Panc1 (cell line): ENCODE measurements around the gene ERN1. TPM values are rescaled to one million over a fixed set of nuclear protein-coding genes. Genes with fewer than 3 reads are reported as not detected.

Experiments used
- ATAC-seq: fragments of 200-7000 bp; cut with Tn5 transposase; 2 replicates; pipeline ENCODE4 v1.9.1; 2020; ENCODE audit warnings: mild to moderate bottlenecking, moderate library complexity
- BruUV-seq: library from RNA; stranded (reverse); fragments of 400-500 nt; replicated peaks from 2 replicates; lab custom pipeline; 2021; lab: Mats Ljungman, UMichigan
- CTCF ChIA-PET: fragments of 300-600 bp; sonication (Branson Sonifier 250); formaldehyde crosslinking; loops from one replicate; lab custom pipeline; 2022; ENCODE audit warnings: antibody characterized with exemption; lab: Charles Lee
- POLR2A ChIA-PET: fragments of 300-600 bp; sonication (Branson Sonifier 250); formaldehyde crosslinking; loops from one replicate; lab custom pipeline; 2022; ENCODE audit warnings: antibody characterized with exemption; lab: Charles Lee
- DNase-seq: peaks from one replicate; pipeline ENCODE4 v3.0.0-alpha.2; 2010; ENCODE audit warnings: low read depth, low spot score
- H3K27ac ChIP-seq: 2 replicates; pipeline ENCODE4 v1.5.1; 2011; ENCODE audit warnings: mild to moderate bottlenecking, low read length, inconsistent platforms
- H3K27me3 ChIP-seq: fragments of 200-500 bp; sonication (Bioruptor generic); 2 replicates; pipeline ENCODE4 v1.6.0; 2014; ENCODE audit warnings: low read length, inconsistent platforms; ENCODE audit not compliant: control insufficient read depth, insufficient read depth
- H3K36me3 ChIP-seq: fragments of 200-500 bp; sonication (Bioruptor generic); 2 replicates; pipeline ENCODE4 v1.5.1; 2014; ENCODE audit warnings: inconsistent platforms, mild to moderate bottlenecking, low read length, moderate library complexity; ENCODE audit not compliant: control insufficient read depth, insufficient read depth
- H3K4me1 ChIP-seq: 2 replicates; pipeline ENCODE4 v1.5.1; 2011; ENCODE audit warnings: inconsistent platforms, mild to moderate bottlenecking, low read length, moderate library complexity; ENCODE audit not compliant: control insufficient read depth, insufficient read depth
- H3K4me3 ChIP-seq, 2 experiments: 2 replicates each; pipeline ENCODE4 v1.5.1; 2011 to 2012; ENCODE audit warnings: low read depth in 2 of 2, low read length in 2 of 2, mild to moderate bottlenecking in 2 of 2, inconsistent platforms in 1 of 2, moderate library complexity in 1 of 2
- H3K9me3 ChIP-seq: fragments of 200-500 bp; sonication (Bioruptor generic); 2 replicates; pipeline ENCODE4 v1.5.1; 2014; ENCODE audit warnings: low read depth, mild to moderate bottlenecking, inconsistent platforms, low read length, moderate library complexity; ENCODE audit not compliant: control insufficient read depth, insufficient read depth
- POLR2AphosphoS5 ChIP-seq: IDR thresholded peaks from 2 replicates; pipeline ENCODE4 v1.6.1; 2012; ENCODE audit warnings: mild to moderate bottlenecking, low read depth, low read length, moderate library complexity
- SIN3A ChIP-seq: IDR thresholded peaks from 2 replicates; pipeline ENCODE4 v1.6.1; 2012; ENCODE audit warnings: low read depth, mild to moderate bottlenecking, low read length, moderate library complexity, borderline replicate concordance; ENCODE audit not compliant: insufficient read depth
- TCF7L2 ChIP-seq: IDR thresholded peaks from 2 replicates; pipeline ENCODE4 v1.6.1; 2011; ENCODE audit warnings: mild to moderate bottlenecking, low read depth, low read length, inconsistent platforms
- in situ Hi-C: cut with HindIII; loops from 2 replicates; pipeline ENCODE4 v1.10.0; 2016; ENCODE audit warnings: low sequenced_read_pairs, low pct_unique_long_range_greater_than_20kb
- intact Hi-C: fragments of 100-400 bp; cut with micrococcal nuclease; formaldehyde crosslinking; loops from one replicate; pipeline ENCODE4 v1.10.0; 2022; ENCODE audit not compliant: unreplicated experiment
- total RNA-seq: library from RNA; stranded (reverse); gene quantifications from one replicate; pipeline ENCODE4 v1.2.1, GENCODE V29; 2021; ENCODE audit not compliant: unreplicated experiment
- TF ChIP-seq, protein P1 (sequence below): fragments of 450-650 bp; IDR thresholded peaks from 2 replicates; pipeline ENCODE4 v1.5.1; 2017; ENCODE audit warnings: mild to moderate bottlenecking
- TF ChIP-seq, protein P2 (sequence below), 2 experiments: IDR thresholded peaks; 2 replicates each; pipeline ENCODE4 v1.6.1; 2011 to 2012; ENCODE audit warnings: low read depth in 2 of 2, control low read depth in 1 of 2, low read length in 1 of 2, mild to moderate bottlenecking in 1 of 2, moderate library complexity in 1 of 2; ENCODE audit not compliant: insufficient read depth in 1 of 2

Gene ERN1
- total RNA-seq, 1 experiment from 2014 or later: 12.1 TPM

DNA sequence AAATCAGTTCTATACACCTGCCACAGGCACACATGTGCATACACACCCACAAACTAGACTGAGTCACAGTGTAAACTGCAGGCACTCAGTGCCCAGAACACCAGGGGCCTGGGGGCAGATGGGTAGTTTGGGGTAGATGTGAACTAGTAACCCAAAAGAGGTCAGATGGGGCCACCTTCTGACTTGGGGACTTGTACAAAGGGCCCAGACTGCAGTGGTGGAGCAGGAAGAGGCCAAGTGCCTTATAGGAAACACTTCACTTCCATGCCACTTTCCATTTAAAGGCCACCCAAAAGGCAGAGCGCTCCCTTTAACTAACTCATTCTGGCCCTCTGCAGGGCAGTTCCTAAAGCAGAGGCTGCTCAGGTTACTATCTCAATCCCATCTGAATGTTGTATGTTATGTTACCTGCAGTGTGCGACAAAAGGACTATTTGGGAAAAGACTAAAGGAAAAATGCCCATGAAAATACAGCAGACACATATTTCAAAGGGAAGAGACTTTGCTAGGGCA, 27.8 kb upstream of the ERN1 start:
- DNase-seq (no peak), ATAC-seq (no peak)
- no TSS peak for BruUV-seq
- Histone ChIP-seq H3K36me3 (no peaks in the 10 kb centered on the region), H3K9me3 (no peaks in the 10 kb centered on the region), H3K4me1 (no peaks in the 10 kb centered on the region), H3K27ac (no peak overlapping the region), H3K27me3 (no peaks in the 10 kb centered on the region), H3K4me3 (no peak overlapping the region)
- ChIA-PET CTCF (no interaction called here), POLR2A (no interaction called here)
- TF ChIP-seq SIN3A (no peak), TCF7L2 (no peak), POLR2AphosphoS5 (no peak)
- in situ Hi-C loops: no loop called here
- intact Hi-C loops: no loop called here

DNA sequence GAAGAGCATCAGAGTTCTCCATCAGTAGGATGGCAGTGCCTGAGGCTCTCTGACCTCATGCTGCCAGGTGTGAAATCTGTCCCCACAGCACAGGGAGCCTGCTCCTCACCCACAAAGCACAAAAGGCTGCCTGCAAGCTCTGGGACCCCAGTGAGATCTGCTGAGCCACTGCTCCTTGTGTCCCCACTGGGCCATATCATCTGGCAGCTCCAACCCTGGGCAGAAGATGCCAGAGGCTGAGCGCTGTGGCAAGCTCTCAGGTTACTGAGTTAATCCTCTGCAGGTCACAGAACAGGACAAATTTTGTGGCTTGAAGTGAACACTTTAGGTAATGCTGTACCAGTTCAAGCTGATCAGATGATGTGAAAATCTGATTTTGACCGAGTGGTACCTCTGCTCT, 26.7 kb upstream of the ERN1 start:
- no peak for DNase-seq
- in situ Hi-C loops: no loop called here
- CTCF ChIA-PET: no interaction called here

More for the DNA sequence above, 26.7 kb upstream of the ERN1 start:
- H3K4me1 ChIP-seq: no peaks in the 10 kb centered on the region
- intact Hi-C loops: no loop called here
- ATAC-seq: no peak
- no TSS peak for BruUV-seq
- no peak overlapping the region for H3K4me3 ChIP-seq
- no peaks in the 10 kb centered on the region for H3K9me3 ChIP-seq
- H3K27ac ChIP-seq: no peak overlapping the region
- POLR2A ChIA-PET: no interaction called here
- no peaks in the 10 kb centered on the region for H3K36me3 ChIP-seq
- TF ChIP-seq, protein P1, sequence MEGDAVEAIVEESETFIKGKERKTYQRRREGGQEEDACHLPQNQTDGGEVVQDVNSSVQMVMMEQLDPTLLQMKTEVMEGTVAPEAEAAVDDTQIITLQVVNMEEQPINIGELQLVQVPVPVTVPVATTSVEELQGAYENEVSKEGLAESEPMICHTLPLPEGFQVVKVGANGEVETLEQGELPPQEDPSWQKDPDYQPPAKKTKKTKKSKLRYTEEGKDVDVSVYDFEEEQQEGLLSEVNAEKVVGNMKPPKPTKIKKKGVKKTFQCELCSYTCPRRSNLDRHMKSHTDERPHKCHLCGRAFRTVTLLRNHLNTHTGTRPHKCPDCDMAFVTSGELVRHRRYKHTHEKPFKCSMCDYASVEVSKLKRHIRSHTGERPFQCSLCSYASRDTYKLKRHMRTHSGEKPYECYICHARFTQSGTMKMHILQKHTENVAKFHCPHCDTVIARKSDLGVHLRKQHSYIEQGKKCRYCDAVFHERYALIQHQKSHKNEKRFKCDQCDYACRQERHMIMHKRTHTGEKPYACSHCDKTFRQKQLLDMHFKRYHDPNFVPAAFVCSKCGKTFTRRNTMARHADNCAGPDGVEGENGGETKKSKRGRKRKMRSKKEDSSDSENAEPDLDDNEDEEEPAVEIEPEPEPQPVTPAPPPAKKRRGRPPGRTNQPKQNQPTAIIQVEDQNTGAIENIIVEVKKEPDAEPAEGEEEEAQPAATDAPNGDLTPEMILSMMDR: no peak
- TF ChIP-seq, protein P2, sequence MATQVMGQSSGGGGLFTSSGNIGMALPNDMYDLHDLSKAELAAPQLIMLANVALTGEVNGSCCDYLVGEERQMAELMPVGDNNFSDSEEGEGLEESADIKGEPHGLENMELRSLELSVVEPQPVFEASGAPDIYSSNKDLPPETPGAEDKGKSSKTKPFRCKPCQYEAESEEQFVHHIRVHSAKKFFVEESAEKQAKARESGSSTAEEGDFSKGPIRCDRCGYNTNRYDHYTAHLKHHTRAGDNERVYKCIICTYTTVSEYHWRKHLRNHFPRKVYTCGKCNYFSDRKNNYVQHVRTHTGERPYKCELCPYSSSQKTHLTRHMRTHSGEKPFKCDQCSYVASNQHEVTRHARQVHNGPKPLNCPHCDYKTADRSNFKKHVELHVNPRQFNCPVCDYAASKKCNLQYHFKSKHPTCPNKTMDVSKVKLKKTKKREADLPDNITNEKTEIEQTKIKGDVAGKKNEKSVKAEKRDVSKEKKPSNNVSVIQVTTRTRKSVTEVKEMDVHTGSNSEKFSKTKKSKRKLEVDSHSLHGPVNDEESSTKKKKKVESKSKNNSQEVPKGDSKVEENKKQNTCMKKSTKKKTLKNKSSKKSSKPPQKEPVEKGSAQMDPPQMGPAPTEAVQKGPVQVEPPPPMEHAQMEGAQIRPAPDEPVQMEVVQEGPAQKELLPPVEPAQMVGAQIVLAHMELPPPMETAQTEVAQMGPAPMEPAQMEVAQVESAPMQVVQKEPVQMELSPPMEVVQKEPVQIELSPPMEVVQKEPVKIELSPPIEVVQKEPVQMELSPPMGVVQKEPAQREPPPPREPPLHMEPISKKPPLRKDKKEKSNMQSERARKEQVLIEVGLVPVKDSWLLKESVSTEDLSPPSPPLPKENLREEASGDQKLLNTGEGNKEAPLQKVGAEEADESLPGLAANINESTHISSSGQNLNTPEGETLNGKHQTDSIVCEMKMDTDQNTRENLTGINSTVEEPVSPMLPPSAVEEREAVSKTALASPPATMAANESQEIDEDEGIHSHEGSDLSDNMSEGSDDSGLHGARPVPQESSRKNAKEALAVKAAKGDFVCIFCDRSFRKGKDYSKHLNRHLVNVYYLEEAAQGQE (IDR thresholded peaks at IDR 0.05; ENCODE audit: insufficient read depth in 1 of 2, low read depth in 2 of 2, low read length in 1 of 2): no peak
- no peak for TF ChIP-seq POLR2AphosphoS5
- TF ChIP-seq SIN3A: no peak
- TF ChIP-seq TCF7L2: no peak
- H3K27me3 ChIP-seq: no peaks in the 10 kb centered on the region
